Measurements from ENCODE around the gene GATB.

Gene GATB

GRCh38 chr4:151729731-151730559 lies 30.9 kb downstream of the GATB start:
- no peaks in the 10 kb centered on the region for H3K4me1 ChIP-seq (ENCODE audit: insufficient read depth, low read length)
- 91% methylated on average over 12 of the region's 12 CpGs for WGBS
- no peaks in the 10 kb centered on the region for H3K36me3 ChIP-seq (ENCODE audit: insufficient read depth, low read length)
- H3K27me3 ChIP-seq (ENCODE audit: insufficient read depth, low read length): no peaks in the 10 kb centered on the region
- H3K9ac ChIP-seq (ENCODE audit: low read depth, low read length): no peak overlapping the region
- no peak overlapping the region for H3K27ac ChIP-seq (ENCODE audit: low read depth, low read length)
- H3K4me3 ChIP-seq (ENCODE audit: low read length): no peak overlapping the region
- no peaks in the 10 kb centered on the region for H3K9me3 ChIP-seq (ENCODE audit: insufficient read depth, low read depth, low read length)

GRCh38 chr4:151728679-151729078 lies 32.1 kb downstream of the GATB start:
- WGBS: 100% methylated on average over 2 of the region's 2 CpGs

GRCh38 chr4:151728006-151728405 lies 32.8 kb downstream of the GATB start:
- Histone ChIP-seq H3K4me3 (ENCODE audit: low read length) (no peak overlapping the region), H3K9ac (ENCODE audit: low read depth, low read length) (no peak overlapping the region), H3K27ac (ENCODE audit: low read depth, low read length) (no peak overlapping the region), H3K27me3 (ENCODE audit: insufficient read depth, low read length) (no peaks in the 10 kb centered on the region), H3K9me3 (ENCODE audit: insufficient read depth, low read depth, low read length) (no peaks in the 10 kb centered on the region), H3K4me1 (ENCODE audit: insufficient read depth, low read length) (no peaks in the 10 kb centered on the region), H3K36me3 (ENCODE audit: insufficient read depth, low read length) (no peaks in the 10 kb centered on the region)
- 83% methylated on average over 1 of the region's 1 CpG for WGBS

More at GRCh38 chr4:151728679-151729078, 32.1 kb downstream of the GATB start:
- Histone ChIP-seq H3K9ac (ENCODE audit: low read depth, low read length) (no peak overlapping the region), H3K9me3 (ENCODE audit: insufficient read depth, low read depth, low read length) (no peaks in the 10 kb centered on the region), H3K36me3 (ENCODE audit: insufficient read depth, low read length) (no peaks in the 10 kb centered on the region), H3K4me1 (ENCODE audit: insufficient read depth, low read length) (no peaks in the 10 kb centered on the region), H3K27ac (ENCODE audit: low read depth, low read length) (no peak overlapping the region), H3K4me3 (ENCODE audit: low read length) (no peak overlapping the region), H3K27me3 (ENCODE audit: insufficient read depth, low read length) (no peaks in the 10 kb centered on the region)

- Histone ChIP-seq H3K9me3 (ENCODE audit: insufficient read depth, low read depth, low read length) (no peaks in the 10 kb centered on the region), H3K36me3 (ENCODE audit: insufficient read depth, low read length) (no peaks in the 10 kb centered on the region), H3K27me3 (ENCODE audit: insufficient read depth, low read length) (no peaks in the 10 kb centered on the region), H3K4me1 (ENCODE audit: insufficient read depth, low read length) (no peaks in the 10 kb centered on the region), H3K27ac (ENCODE audit: low read depth, low read length) (no peak overlapping the region), H3K9ac (ENCODE audit: low read depth, low read length) (no peak overlapping the region), H3K4me3 (ENCODE audit: low read length) (no peak overlapping the region)
- WGBS: 89% methylated on average over 1 of the region's 1 CpG
Measured at GRCh38 chr4:151727365-151727764, 33.4 kb downstream of the GATB start.

GRCh38 chr4:151725087-151725486 lies 35.7 kb downstream of the GATB start:
- no peaks in the 10 kb centered on the region; the same call in 1 of the 2 replicates for H3K4me1 ChIP-seq (ENCODE audit: insufficient read depth, low read length)
- H3K9ac ChIP-seq (ENCODE audit: low read depth, low read length): no peak overlapping the region
- H3K27me3 ChIP-seq (ENCODE audit: insufficient read depth, low read length): no peaks in the 10 kb centered on the region
- WGBS: 85% methylated on average over 2 of the region's 2 CpGs
- H3K9me3 ChIP-seq (ENCODE audit: insufficient read depth, low read depth, low read length): no peaks in the 10 kb centered on the region
- H3K4me3 ChIP-seq (ENCODE audit: low read length): no peak overlapping the region
- no peaks in the 10 kb centered on the region for H3K36me3 ChIP-seq (ENCODE audit: insufficient read depth, low read length)
- no peak overlapping the region for H3K27ac ChIP-seq (ENCODE audit: low read depth, low read length)

- no peak overlapping the region for H3K9ac ChIP-seq (ENCODE audit: low read depth, low read length)
Measured at GRCh38 chr4:151721916-151722315, 38.9 kb downstream of the GATB start.

GRCh38 chr4:151721466-151721865 lies 39.3 kb downstream of the GATB start:
- H3K4me3 ChIP-seq (ENCODE audit: low read length): no peak overlapping the region
- H3K4me1 ChIP-seq (ENCODE audit: insufficient read depth, low read length): peaks cover 7% of the 10 kb centered on the region
- 93% methylated on average over 7 of the region's 7 CpGs for WGBS
- H3K36me3 ChIP-seq (ENCODE audit: insufficient read depth, low read length): no peaks in the 10 kb centered on the region
- H3K9me3 ChIP-seq (ENCODE audit: insufficient read depth, low read depth, low read length): no peaks in the 10 kb centered on the region
- no peak overlapping the region for H3K9ac ChIP-seq (ENCODE audit: low read depth, low read length)
- no peaks in the 10 kb centered on the region for H3K27me3 ChIP-seq (ENCODE audit: insufficient read depth, low read length)
- no peak overlapping the region for H3K27ac ChIP-seq (ENCODE audit: low read depth, low read length)

More at GRCh38 chr4:151721916-151722315, 38.9 kb downstream of the GATB start:
- no peaks in the 10 kb centered on the region for H3K27me3 ChIP-seq (ENCODE audit: insufficient read depth, low read length)
- WGBS: 97% methylated on average over 2 of the region's 2 CpGs
- H3K4me3 ChIP-seq (ENCODE audit: low read length): no peak overlapping the region
- no peaks in the 10 kb centered on the region for H3K9me3 ChIP-seq (ENCODE audit: insufficient read depth, low read depth, low read length)
- no peaks in the 10 kb centered on the region for H3K36me3 ChIP-seq (ENCODE audit: insufficient read depth, low read length)
- H3K4me1 ChIP-seq (ENCODE audit: insufficient read depth, low read length): peaks cover 7% of the 10 kb centered on the region
- H3K27ac ChIP-seq (ENCODE audit: low read depth, low read length): no peak overlapping the region

GRCh38 chr4:151719956-151720334 lies 40.9 kb downstream of the GATB start:
- Histone ChIP-seq H3K9me3 (ENCODE audit: insufficient read depth, low read depth, low read length) (no peaks in the 10 kb centered on the region), H3K9ac (ENCODE audit: low read depth, low read length) (no peak overlapping the region), H3K27ac (ENCODE audit: low read depth, low read length) (no peak overlapping the region), H3K4me1 (ENCODE audit: insufficient read depth, low read length) (peaks cover 7% of the 10 kb centered on the region), H3K27me3 (ENCODE audit: insufficient read depth, low read length) (no peaks in the 10 kb centered on the region), H3K36me3 (ENCODE audit: insufficient read depth, low read length) (no peaks in the 10 kb centered on the region), H3K4me3 (ENCODE audit: low read length) (no peak overlapping the region)
- 95% methylated on average over 8 of the region's 8 CpGs for WGBS

GRCh38 chr4:151718984-151719955 lies 41.5 kb downstream of the GATB start:
- H3K4me1 ChIP-seq (ENCODE audit: insufficient read depth, low read length): peaks cover 7% of the 10 kb centered on the region
- no peak overlapping the region for H3K27ac ChIP-seq (ENCODE audit: low read depth, low read length)
- H3K27me3 ChIP-seq (ENCODE audit: insufficient read depth, low read length): no peaks in the 10 kb centered on the region
- no peak overlapping the region for H3K4me3 ChIP-seq (ENCODE audit: low read length)
- H3K9me3 ChIP-seq (ENCODE audit: insufficient read depth, low read depth, low read length): no peaks in the 10 kb centered on the region
- 92% methylated on average over 19 of the region's 19 CpGs for WGBS
- H3K9ac ChIP-seq (ENCODE audit: low read depth, low read length): no peak overlapping the region
- no peaks in the 10 kb centered on the region for H3K36me3 ChIP-seq (ENCODE audit: insufficient read depth, low read length)

GRCh38 chr4:151717909-151718628 lies 42.7 kb downstream of the GATB start:
- Histone ChIP-seq H3K4me1 (ENCODE audit: insufficient read depth, low read length) (peaks cover 7% of the 10 kb centered on the region), H3K27me3 (ENCODE audit: insufficient read depth, low read length) (no peaks in the 10 kb centered on the region), H3K9me3 (ENCODE audit: insufficient read depth, low read depth, low read length) (no peaks in the 10 kb centered on the region), H3K36me3 (ENCODE audit: insufficient read depth, low read length) (no peaks in the 10 kb centered on the region), H3K27ac (ENCODE audit: low read depth, low read length) (no peak overlapping the region), H3K9ac (ENCODE audit: low read depth, low read length) (no peak overlapping the region), H3K4me3 (ENCODE audit: low read length) (no peak overlapping the region)
- 98% methylated on average over 10 of the region's 10 CpGs for WGBS
